ENCODE measurements around the gene LAD1.

The LAD1 gene

DNA sequence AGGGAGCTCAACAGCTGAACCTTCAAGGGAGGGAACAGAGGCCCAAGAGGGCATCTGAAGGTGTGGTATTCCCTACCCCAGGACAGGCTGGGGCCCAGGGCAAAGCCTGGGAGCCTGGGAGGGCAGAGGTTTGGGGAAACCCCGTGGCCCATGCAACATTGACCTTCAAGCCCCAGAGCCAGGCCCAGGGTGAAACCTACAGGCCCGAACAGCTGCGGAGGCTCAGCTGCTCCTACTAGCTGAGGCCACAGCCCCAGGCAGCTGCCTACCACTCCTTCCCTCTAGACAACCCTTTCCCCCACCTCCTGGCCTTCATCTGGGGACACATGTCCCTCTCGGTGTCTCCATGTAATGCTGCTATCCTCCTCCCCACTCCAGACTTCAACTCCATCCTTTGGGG is 3.2 kb downstream of the LAD1 start:
- H3K27me3 ChIP-seq (ENCODE audit: insufficient read depth, poor library complexity, severe bottlenecking), result peaks cover 17% of the 10 kb centered on the region
- no peak overlapping the region for H3K4me3 ChIP-seq (replicated peaks; ENCODE audit: insufficient read depth, low read length)
- DNase-seq (ENCODE audit: low read depth in 1 of 2, low spot score in 1 of 2), result no peak
- no peak for TF ChIP-seq CTCF (IDR thresholded peaks at IDR 0.05; ENCODE audit: insufficient read depth, low read length)
- TF ChIP-seq, protein P1, sequence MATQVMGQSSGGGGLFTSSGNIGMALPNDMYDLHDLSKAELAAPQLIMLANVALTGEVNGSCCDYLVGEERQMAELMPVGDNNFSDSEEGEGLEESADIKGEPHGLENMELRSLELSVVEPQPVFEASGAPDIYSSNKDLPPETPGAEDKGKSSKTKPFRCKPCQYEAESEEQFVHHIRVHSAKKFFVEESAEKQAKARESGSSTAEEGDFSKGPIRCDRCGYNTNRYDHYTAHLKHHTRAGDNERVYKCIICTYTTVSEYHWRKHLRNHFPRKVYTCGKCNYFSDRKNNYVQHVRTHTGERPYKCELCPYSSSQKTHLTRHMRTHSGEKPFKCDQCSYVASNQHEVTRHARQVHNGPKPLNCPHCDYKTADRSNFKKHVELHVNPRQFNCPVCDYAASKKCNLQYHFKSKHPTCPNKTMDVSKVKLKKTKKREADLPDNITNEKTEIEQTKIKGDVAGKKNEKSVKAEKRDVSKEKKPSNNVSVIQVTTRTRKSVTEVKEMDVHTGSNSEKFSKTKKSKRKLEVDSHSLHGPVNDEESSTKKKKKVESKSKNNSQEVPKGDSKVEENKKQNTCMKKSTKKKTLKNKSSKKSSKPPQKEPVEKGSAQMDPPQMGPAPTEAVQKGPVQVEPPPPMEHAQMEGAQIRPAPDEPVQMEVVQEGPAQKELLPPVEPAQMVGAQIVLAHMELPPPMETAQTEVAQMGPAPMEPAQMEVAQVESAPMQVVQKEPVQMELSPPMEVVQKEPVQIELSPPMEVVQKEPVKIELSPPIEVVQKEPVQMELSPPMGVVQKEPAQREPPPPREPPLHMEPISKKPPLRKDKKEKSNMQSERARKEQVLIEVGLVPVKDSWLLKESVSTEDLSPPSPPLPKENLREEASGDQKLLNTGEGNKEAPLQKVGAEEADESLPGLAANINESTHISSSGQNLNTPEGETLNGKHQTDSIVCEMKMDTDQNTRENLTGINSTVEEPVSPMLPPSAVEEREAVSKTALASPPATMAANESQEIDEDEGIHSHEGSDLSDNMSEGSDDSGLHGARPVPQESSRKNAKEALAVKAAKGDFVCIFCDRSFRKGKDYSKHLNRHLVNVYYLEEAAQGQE (IDR thresholded peaks at IDR 0.05; ENCODE audit: insufficient replicate concordance, low read depth), result no peak
- TF ChIP-seq GABPA (IDR thresholded peaks at IDR 0.05; ENCODE audit: low read depth), result no peak
- TF ChIP-seq SPI1 (IDR thresholded peaks at IDR 0.05; ENCODE audit: borderline replicate concordance, low read depth), result no peak
- TF ChIP-seq POLR2AphosphoS5 (IDR thresholded peaks at IDR 0.05; ENCODE audit: low read depth), result no peak
- H3K27ac ChIP-seq (replicated peaks), result no peak overlapping the region

DNA sequence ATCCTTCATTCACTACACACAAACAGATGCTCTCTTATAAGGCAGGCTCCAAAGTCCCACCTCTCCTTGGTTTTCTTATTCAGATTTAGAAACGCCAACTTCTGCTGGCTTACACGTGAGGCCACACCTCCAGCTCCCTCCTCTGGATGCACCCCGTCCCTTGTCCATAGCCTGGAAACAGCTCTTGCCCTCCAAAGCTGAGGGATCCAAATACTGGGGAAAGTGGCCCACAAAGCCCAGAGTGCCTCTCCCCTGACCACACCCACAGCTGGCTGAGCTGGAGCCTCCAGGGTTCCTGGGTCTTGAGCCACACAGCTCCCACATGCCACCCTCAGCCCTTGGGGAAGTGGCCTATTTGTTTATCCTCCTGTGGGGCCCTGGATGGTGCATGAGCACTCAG is 4.5 kb downstream of the LAD1 start:
- H3K27me3 ChIP-seq (ENCODE audit: insufficient read depth, poor library complexity, severe bottlenecking), result peaks cover 6% of the 10 kb centered on the region
- TF ChIP-seq, protein P1 (IDR thresholded peaks at IDR 0.05; ENCODE audit: insufficient replicate concordance, low read depth), result no peak
- TF ChIP-seq POLR2AphosphoS5 (IDR thresholded peaks at IDR 0.05; ENCODE audit: low read depth), result no peak
- TF ChIP-seq CTCF (IDR thresholded peaks at IDR 0.05; ENCODE audit: insufficient read depth, low read length), result no peak
- TF ChIP-seq GABPA (IDR thresholded peaks at IDR 0.05; ENCODE audit: low read depth), result no peak
- TF ChIP-seq SPI1 (IDR thresholded peaks at IDR 0.05; ENCODE audit: borderline replicate concordance, low read depth), result no peak
- no peak for DNase-seq (ENCODE audit: low read depth in 1 of 2, low spot score in 1 of 2)
- H3K4me3 ChIP-seq (replicated peaks; ENCODE audit: insufficient read depth, low read length), result no peak overlapping the region
- no peak overlapping the region for H3K27ac ChIP-seq (replicated peaks)

GRCh38 chr1:201393076-201393475 is 6.0 kb downstream of the LAD1 start:
- Histone ChIP-seq H3K4me3 (replicated peaks; ENCODE audit: insufficient read depth, low read length) (no peak overlapping the region), H3K27me3 (ENCODE audit: insufficient read depth, poor library complexity, severe bottlenecking) (peaks cover 5% of the 10 kb centered on the region), H3K27ac (replicated peaks) (no peak overlapping the region)
- TF ChIP-seq GABPA (IDR thresholded peaks at IDR 0.05; ENCODE audit: low read depth) (no peak), SPI1 (IDR thresholded peaks at IDR 0.05; ENCODE audit: borderline replicate concordance, low read depth) (no peak), POLR2AphosphoS5 (IDR thresholded peaks at IDR 0.05; ENCODE audit: low read depth) (no peak), CTCF (IDR thresholded peaks at IDR 0.05; ENCODE audit: insufficient read depth, low read length) (no peak)
- TF ChIP-seq, protein P1 (IDR thresholded peaks at IDR 0.05; ENCODE audit: insufficient replicate concordance, low read depth), result no peak
- no peak for DNase-seq (ENCODE audit: low read depth in 1 of 2, low spot score in 1 of 2)
